HepG2 (cell line): Measurements from ENCODE around the gene YJEFN3. TPM values are rescaled to one million over a fixed set of nuclear protein-coding genes. Genes with fewer than 3 reads are reported as not detected.

Experiments used
- ATAC-seq: fragments of 200-7000 bp; cut with Tn5 transposase; 3 replicates; pipeline ENCODE4 v1.9.1; 2020; ENCODE audit warnings: mild to moderate bottlenecking, moderate library complexity
- BruUV-seq: library from RNA; stranded (reverse); fragments of 400-500 nt; replicated peaks from 2 replicates; lab custom pipeline; 2021; lab: Mats Ljungman, UMichigan
- CTCF ChIA-PET: fragments of 300-600 bp; formaldehyde crosslinking; extraction: SDS; loops from one replicate; lab custom pipeline; 2021; ENCODE audit warnings: low total read pairs, inconsistent platforms, low intra/inter-chr PET ratio; lab: Yijun Ruan, JAX
- POLR2A ChIA-PET: fragments of 350-600 bp; sonication (Branson Sonifier 250); formaldehyde crosslinking; loops from one replicate; lab custom pipeline; 2020; ENCODE audit warnings: antibody characterized with exemption, inconsistent platforms; lab: Yijun Ruan, JAX
- DNase-seq: peaks from one replicate; pipeline ENCODE4 v3.0.0-alpha.2; 2015; ENCODE audit warnings: low spot score
- FAIRE-seq: peaks from 3 replicates; lab custom pipeline; 2011; peaks lifted over from hg19 to GRCh38; lab: Jason Lieb, UNC
- H2AFZ ChIP-seq: one replicate; pipeline ENCODE4 v1.6.1; 2011; ENCODE audit warnings: low read length, inconsistent platforms
- H3K27ac ChIP-seq: fragments of 300-600 bp; 3 replicates; pipeline ENCODE4 v1.8.0; 2011; ENCODE audit warnings: mixed run types, mild to moderate bottlenecking, mixed read lengths, low read length, inconsistent platforms; ENCODE audit not compliant: insufficient read depth; ENCODE audit errors: extremely low read length
- H3K27me3 ChIP-seq, 2 experiments: fragments of 200-600 bp in 1 of 2; 2 replicates in 1 of 2; 3 replicates in 1 of 2; pipeline versions ENCODE4 v1.6.0 to v1.8.0; 2011; ENCODE audit warnings: low read length in 2 of 2, mild to moderate bottlenecking in 2 of 2, moderate library complexity in 2 of 2, inconsistent platforms in 1 of 2; ENCODE audit not compliant: insufficient read depth in 2 of 2, control insufficient read depth in 1 of 2
- H3K36me3 ChIP-seq, 2 experiments: fragments of 200-600 bp in 1 of 2; replicated peaks in 1 of 2; 2 replicates in 1 of 2; 3 replicates in 1 of 2; pipeline versions ENCODE4 v1.5.1 to v1.8.0; 2011; ENCODE audit warnings: low read length in 2 of 2, inconsistent platforms in 1 of 2; ENCODE audit not compliant: insufficient read depth in 2 of 2, control insufficient read depth in 1 of 2
- H3K4me1 ChIP-seq: 2 replicates; pipeline ENCODE4 v1.5.1; 2012; ENCODE audit warnings: low read length, inconsistent platforms; ENCODE audit not compliant: insufficient read depth
- H3K4me2 ChIP-seq: 2 replicates; pipeline ENCODE4 v1.6.0; 2011; ENCODE audit warnings: low read depth, low read length, inconsistent platforms
- H3K4me3 ChIP-seq, 3 experiments: fragments of 200-600 bp in 1 of 3; sonication (generic), shearing (Covaris generic) in 1 of 3; replicated peaks in 1 of 3; 2 replicates each; pipeline ENCODE4 v1.5.1; 2011 to 2016; ENCODE audit warnings: low read length in 3 of 3, inconsistent platforms in 2 of 3, low read depth in 2 of 3, mild to moderate bottlenecking in 2 of 3, control low read depth in 1 of 3, mixed read lengths in 1 of 3; ENCODE audit not compliant: insufficient read depth in 1 of 3
- H3K79me2 ChIP-seq: one replicate; pipeline ENCODE4 v1.6.1; 2011; ENCODE audit warnings: low read length, inconsistent platforms; ENCODE audit not compliant: insufficient read depth
- H3K9ac ChIP-seq: 2 replicates; pipeline ENCODE4 v1.6.0; 2011; ENCODE audit warnings: mild to moderate bottlenecking, low read depth, low read length, inconsistent platforms; ENCODE audit not compliant: insufficient read depth
- H3K9me3 ChIP-seq: 2 replicates; pipeline ENCODE4 v1.5.1; 2012; ENCODE audit warnings: mild to moderate bottlenecking, low read length
- H4K20me1 ChIP-seq: 2 replicates; pipeline ENCODE4 v1.6.0; 2011; ENCODE audit warnings: inconsistent platforms, mild to moderate bottlenecking, low read length, moderate library complexity; ENCODE audit not compliant: insufficient read depth
- CEBPB ChIP-seq: IDR thresholded peaks from 2 replicates; pipeline ENCODE4 v1.6.1; 2011; ENCODE audit warnings: low read depth, low read length, improper control_type of control experiment, borderline replicate concordance
- CSRNP1 ChIP-seq: sonication (generic); formaldehyde crosslinking; IDR thresholded peaks from 2 replicates; pipeline ENCODE4 v1.8.1; 2023; ENCODE audit warnings: mild to moderate bottlenecking, missing genetic modification reagents
- MEF2D ChIP-seq: sonication (generic); formaldehyde crosslinking; IDR thresholded peaks from 2 replicates; pipeline ENCODE4 v1.5.1; 2020; ENCODE audit warnings: mild to moderate bottlenecking, missing genetic modification reagents
- NCOA2 ChIP-seq: sonication (generic); formaldehyde crosslinking; IDR thresholded peaks from 2 replicates; pipeline ENCODE4 v1.8.0; 2022; ENCODE audit warnings: inconsistent platforms
- SOX6 ChIP-seq, 2 experiments: fragments of 450-650 bp in 1 of 2; sonication (generic) in 1 of 2; formaldehyde crosslinking in 1 of 2; IDR thresholded peaks; 2 replicates each; pipeline versions ENCODE4 v1.4.0 to v1.6.1; 2017 to 2020; ENCODE audit warnings: antibody characterized with exemption in 1 of 2, mild to moderate bottlenecking in 1 of 2, missing genetic modification reagents in 1 of 2
- WGBS: methylation state at CpG from one replicate; pipeline ENCODE4 v1.1.6; 2017; ENCODE audit warnings: low lambda C conversion rate; 5-methylcytosine and 5-hydroxymethylcytosine counted together
- in situ Hi-C: cut with HindIII; loops from 2 replicates; pipeline ENCODE4 v1.10.0; 2017; ENCODE audit warnings: low pct_unique_long_range_greater_than_20kb; ENCODE audit not compliant: extremely low pct_ligation_motif_present
- intact Hi-C: fragments of 100-400 bp; cut with micrococcal nuclease; formaldehyde crosslinking; loops from one replicate; pipeline ENCODE4 v1.10.0; 2022; ENCODE audit not compliant: unreplicated experiment
- polyA plus RNA-seq, 8 experiments: library from polyadenylated mRNA; depleted of rRNA in 3 of 8; stranded (reverse) in 7 of 8; unstranded in 1 of 8; fragments of >200 nt; fragmentation: Illumina TruSeq in 4 of 8; extraction: Trizol in 4 of 8; gene quantifications; 2 replicates each; pipeline versions ENCODE4 v1.2.1 to v1.2.3, GENCODE V29; 2011 to 2016; ENCODE audit warnings: low read depth in 4 of 8, missing spikeins in 1 of 8, mixed read lengths in 1 of 8; ENCODE audit not compliant: insufficient read depth in 1 of 8
- total RNA-seq, 5 experiments: library from RNA; depleted of rRNA; stranded (reverse); fragments of >200 nt; fragmentation: Illumina TruSeq; extraction: Trizol; gene quantifications; 2 replicates each; pipeline ENCODE4 v1.2.3, GENCODE V29; 2016; ENCODE audit warnings: low read depth in 1 of 5

YJEFN3 gene
- total and polyA plus RNA-seq, 2 of the 13 experiments (the other 11 are each of a cell fraction or from before 2014, with no cell fraction given) = 0.89 to 4.0 TPM

GRCh38 chr19:19548915-19549759 lies 20.4 kb downstream of the YJEFN3 start:
- no peaks in the 10 kb centered on the region for H4K20me1 ChIP-seq
- ChIA-PET CTCF (no interaction called here), POLR2A (interaction anchor here (0.7 kb wide), 1 partner anchor 172 kb away, joined by 4 read pairs; no protein-coding TSS in a partner anchor)
- 8% methylated on average over 11 of the region's 13 CpGs for WGBS
- H3K27ac ChIP-seq = no peak overlapping the region
- H3K4me1 ChIP-seq = no peaks in the 10 kb centered on the region
- in situ Hi-C loops = loop anchor here (25.0 kb wide), 1 partner anchor 413 kb away; no protein-coding TSS in a partner anchor
- ATAC-seq (no peak), FAIRE-seq (no peak), DNase-seq (no peak)
- intact Hi-C loops = no loop called here
- no peak for TF ChIP-seq SOX6 (IDR thresholded peaks at IDR 0.05)
- no peak for TF ChIP-seq SOX6 (CRISPR knock-in tag; IDR thresholded peaks at IDR 0.05)
- TF ChIP-seq CEBPB = peak; percentile 46; the same call in 1 of the 2 replicates
- TF ChIP-seq CSRNP1 (CRISPR knock-in tag) = no peak
- no peak for TF ChIP-seq MEF2D
- TF ChIP-seq NCOA2 (CRISPR knock-in tag) = no peak
- H3K9me3 ChIP-seq = no peaks in the 10 kb centered on the region
- BruUV-seq = no TSS peak
- H3K79me2 ChIP-seq = no peaks in the 10 kb centered on the region
- H3K4me3 ChIP-seq = no peak overlapping the region
- no peak overlapping the region for H2AFZ ChIP-seq
- H3K9ac ChIP-seq = no peak overlapping the region
- H3K36me3 ChIP-seq = no peaks in the 10 kb centered on the region
- no peak overlapping the region for H3K4me2 ChIP-seq
- peaks cover 6 to 59% of the 10 kb centered on the region in 2 experiments; a peak in 4 of 5 replicates for H3K27me3 ChIP-seq
